Osteoblast (primary cell): ENCODE measurements around the gene LIM2. TPM values are rescaled to one million over a fixed set of nuclear protein-coding genes. Genes with fewer than 3 reads are reported as not detected.

Experiments used
- DNase-seq: peaks from one replicate; pipeline ENCODE4 v3.0.0; 2011; ENCODE audit warnings: low spot score, mixed read lengths; ENCODE audit not compliant: insufficient read length; ENCODE audit errors: missing footprints
- H2AFZ ChIP-seq: 2 replicates; pipeline ENCODE4 v1.6.0; 2011; ENCODE audit warnings: mild to moderate bottlenecking, low read length
- H3K27ac ChIP-seq: 2 replicates; pipeline ENCODE4 v1.5.1; 2011; ENCODE audit warnings: mild to moderate bottlenecking, low read depth, low read length, moderate library complexity
- H3K27me3 ChIP-seq: 2 replicates; pipeline ENCODE4 v1.6.0; 2012; ENCODE audit warnings: mild to moderate bottlenecking, control low read depth, inconsistent platforms, low read length, moderate library complexity; ENCODE audit not compliant: insufficient read depth
- H3K36me3 ChIP-seq: 2 replicates; pipeline ENCODE4 v1.5.1; 2011; ENCODE audit warnings: mild to moderate bottlenecking, low read length, control low read depth, moderate library complexity; ENCODE audit not compliant: insufficient read depth
- H3K4me1 ChIP-seq: 2 replicates; pipeline ENCODE4 v1.5.1; 2011; ENCODE audit warnings: mild to moderate bottlenecking, low read length, control low read depth, moderate library complexity; ENCODE audit not compliant: insufficient read depth
- H3K4me2 ChIP-seq: 2 replicates; pipeline ENCODE4 v1.6.0; 2011; ENCODE audit warnings: mild to moderate bottlenecking, low read length; ENCODE audit not compliant: insufficient read depth
- H3K4me3 ChIP-seq: fragments of 200-600 bp; sonication (generic); 3 replicates; pipeline ENCODE4 v1.5.1; 2012; ENCODE audit warnings: mild to moderate bottlenecking, low read length, inconsistent platforms; ENCODE audit not compliant: insufficient read depth
- H3K79me2 ChIP-seq: 2 replicates; pipeline ENCODE4 v1.6.0; 2012; ENCODE audit warnings: mild to moderate bottlenecking, low read length, control low read depth, inconsistent platforms; ENCODE audit not compliant: insufficient read depth
- H3K9me3 ChIP-seq: 2 replicates; pipeline ENCODE4 v1.5.1; 2011; ENCODE audit warnings: low read depth, low read length, control low read depth
- H4K20me1 ChIP-seq: 2 replicates; pipeline ENCODE4 v1.6.0; 2012; ENCODE audit warnings: mild to moderate bottlenecking, low read length, control low read depth; ENCODE audit not compliant: insufficient read depth
- total RNA-seq: library from RNA; depleted of rRNA; stranded (reverse); fragments of >200 nt; gene quantifications from 2 replicates; pipeline ENCODE4 v1.2.3, GENCODE V29; 2012
- TF ChIP-seq, protein P1 (sequence below): IDR thresholded peaks from 2 replicates; pipeline ENCODE4 v1.5.1; 2011; ENCODE audit warnings: mild to moderate bottlenecking, low read depth, low read length, moderate library complexity; ENCODE audit errors: extremely low read depth

The LIM2 gene
- total RNA-seq, 1 donor, result not detected

DNA sequence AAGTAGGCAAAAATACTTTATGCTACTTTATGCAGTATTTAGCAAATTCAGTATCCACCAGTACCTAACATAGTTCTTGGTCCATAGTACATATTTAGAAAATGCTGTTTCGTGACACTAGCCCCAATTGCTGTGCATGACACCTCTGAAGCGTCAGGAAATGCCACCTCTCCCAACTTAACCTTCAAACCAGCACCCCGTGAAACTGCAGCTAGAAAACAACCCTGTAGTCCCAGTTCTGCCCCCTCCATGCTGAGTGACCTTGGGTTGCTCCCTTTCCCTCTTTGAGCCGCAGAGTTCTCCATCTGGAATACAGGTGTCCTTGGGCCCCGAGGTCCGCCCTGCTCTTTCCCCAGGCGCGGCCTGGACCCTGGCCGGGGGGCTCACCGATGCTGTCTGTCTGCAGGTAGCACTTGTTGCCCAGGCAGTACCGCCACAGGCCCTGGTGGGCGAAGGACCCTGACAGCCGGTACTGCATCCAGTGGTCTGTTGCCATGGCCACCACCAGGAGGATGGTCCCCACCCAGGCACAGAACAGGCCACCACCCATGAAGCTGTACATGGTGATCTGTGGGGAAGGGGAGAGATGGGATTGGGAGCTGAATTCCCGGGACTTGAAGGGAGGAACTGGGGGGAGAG is 773 bp downstream of the LIM2 start:
- H3K27me3 ChIP-seq, result no peaks in the 10 kb centered on the region

DNA sequence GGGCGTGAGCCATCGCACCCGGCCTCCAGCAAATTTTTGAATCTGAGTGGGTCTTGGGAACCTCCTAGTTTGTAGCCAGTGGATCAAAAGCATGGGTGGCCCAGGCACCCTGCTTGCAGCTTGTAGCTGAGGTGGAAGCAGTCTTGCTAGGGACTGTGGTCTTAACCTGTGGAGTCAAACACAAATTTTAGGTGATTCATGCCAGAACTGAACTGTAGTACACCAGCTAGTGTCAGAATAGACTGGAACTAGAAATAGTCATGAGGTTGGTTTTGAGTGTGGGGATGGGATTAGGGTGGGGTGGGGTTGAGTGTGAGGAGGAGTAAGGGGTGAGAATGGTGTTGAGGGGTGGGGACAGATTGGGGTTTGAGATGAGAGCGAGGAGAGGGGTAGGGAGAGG is 5.8 kb downstream of the LIM2 start:
- no peaks in the 10 kb centered on the region for H3K27me3 ChIP-seq
- H3K4me3 ChIP-seq, result no peak overlapping the region
- no peak overlapping the region for H3K4me2 ChIP-seq
- H3K4me1 ChIP-seq, result no peaks in the 10 kb centered on the region
- no peaks in the 10 kb centered on the region for H4K20me1 ChIP-seq
- DNase-seq, result no peak
- H2AFZ ChIP-seq, result no peak overlapping the region
- no peaks in the 10 kb centered on the region for H3K9me3 ChIP-seq
- TF ChIP-seq, protein P1, sequence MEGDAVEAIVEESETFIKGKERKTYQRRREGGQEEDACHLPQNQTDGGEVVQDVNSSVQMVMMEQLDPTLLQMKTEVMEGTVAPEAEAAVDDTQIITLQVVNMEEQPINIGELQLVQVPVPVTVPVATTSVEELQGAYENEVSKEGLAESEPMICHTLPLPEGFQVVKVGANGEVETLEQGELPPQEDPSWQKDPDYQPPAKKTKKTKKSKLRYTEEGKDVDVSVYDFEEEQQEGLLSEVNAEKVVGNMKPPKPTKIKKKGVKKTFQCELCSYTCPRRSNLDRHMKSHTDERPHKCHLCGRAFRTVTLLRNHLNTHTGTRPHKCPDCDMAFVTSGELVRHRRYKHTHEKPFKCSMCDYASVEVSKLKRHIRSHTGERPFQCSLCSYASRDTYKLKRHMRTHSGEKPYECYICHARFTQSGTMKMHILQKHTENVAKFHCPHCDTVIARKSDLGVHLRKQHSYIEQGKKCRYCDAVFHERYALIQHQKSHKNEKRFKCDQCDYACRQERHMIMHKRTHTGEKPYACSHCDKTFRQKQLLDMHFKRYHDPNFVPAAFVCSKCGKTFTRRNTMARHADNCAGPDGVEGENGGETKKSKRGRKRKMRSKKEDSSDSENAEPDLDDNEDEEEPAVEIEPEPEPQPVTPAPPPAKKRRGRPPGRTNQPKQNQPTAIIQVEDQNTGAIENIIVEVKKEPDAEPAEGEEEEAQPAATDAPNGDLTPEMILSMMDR, result no peak
- H3K27ac ChIP-seq, result no peak overlapping the region
- no peaks in the 10 kb centered on the region for H3K79me2 ChIP-seq
- H3K36me3 ChIP-seq, result no peaks in the 10 kb centered on the region

More for the DNA sequence above, 773 bp downstream of the LIM2 start:
- Histone ChIP-seq H3K4me1 (no peaks in the 10 kb centered on the region), H3K9me3 (no peaks in the 10 kb centered on the region), H2AFZ (no peak overlapping the region), H3K4me3 (no peak overlapping the region), H3K4me2 (no peak overlapping the region), H3K27ac (no peak overlapping the region), H4K20me1 (no peaks in the 10 kb centered on the region), H3K79me2 (no peaks in the 10 kb centered on the region), H3K36me3 (no peaks in the 10 kb centered on the region)
- TF ChIP-seq, protein P1, result no peak
- no peak for DNase-seq

DNA sequence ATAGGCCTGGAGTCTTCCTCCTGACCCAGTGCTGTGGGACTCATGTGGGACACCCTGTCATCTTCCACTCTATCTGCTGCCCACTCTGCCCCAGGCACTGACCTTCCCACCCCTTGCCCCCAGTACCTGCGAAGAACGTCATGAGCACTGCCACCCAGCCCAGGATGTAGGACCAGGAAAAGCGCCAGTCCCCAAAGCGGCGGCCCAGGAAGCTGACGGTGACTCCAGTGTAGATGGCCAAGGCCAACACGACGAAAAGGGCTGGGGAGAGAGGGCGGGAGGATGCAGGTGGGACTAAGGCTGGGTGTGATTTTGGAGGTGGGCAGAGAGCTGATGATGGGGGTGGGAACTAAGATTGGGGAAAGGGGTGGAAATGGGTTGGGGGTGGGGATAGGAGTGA is 7.4 kb downstream of the LIM2 start:
- H4K20me1 ChIP-seq, result no peaks in the 10 kb centered on the region
- H3K27me3 ChIP-seq, result no peaks in the 10 kb centered on the region
- no peaks in the 10 kb centered on the region for H3K36me3 ChIP-seq
- H3K9me3 ChIP-seq, result no peaks in the 10 kb centered on the region
- H3K27ac ChIP-seq, result no peak overlapping the region
- no peaks in the 10 kb centered on the region for H3K79me2 ChIP-seq
- H3K4me1 ChIP-seq, result no peaks in the 10 kb centered on the region
- no peak overlapping the region for H3K4me3 ChIP-seq
- DNase-seq, result no peak
- H2AFZ ChIP-seq, result no peak overlapping the region
- H3K4me2 ChIP-seq, result no peak overlapping the region
- TF ChIP-seq, protein P1, result no peak

DNA sequence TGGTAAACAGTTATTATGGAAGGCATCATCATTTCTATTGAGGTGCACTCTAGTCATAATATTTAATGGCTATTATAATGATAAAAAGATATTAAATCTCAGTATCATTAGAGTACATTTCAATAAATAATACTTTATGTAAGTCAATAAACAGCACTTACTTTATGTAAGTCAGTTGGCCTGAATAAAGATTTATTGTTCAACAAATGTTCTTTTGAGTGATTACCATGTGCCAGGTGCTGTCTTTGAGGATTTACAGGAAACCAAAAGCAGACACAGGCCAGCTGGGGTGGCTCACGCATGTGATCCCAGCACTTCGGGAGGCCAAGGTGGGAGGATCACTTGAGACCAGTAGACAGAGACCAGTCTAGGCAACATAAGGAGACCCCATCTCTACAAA is 10.4 kb downstream of the LIM2 start:
- Histone ChIP-seq H3K9me3 (no peaks in the 10 kb centered on the region), H3K4me1 (no peaks in the 10 kb centered on the region), H3K36me3 (no peaks in the 10 kb centered on the region), H2AFZ (no peak overlapping the region), H3K4me3 (no peak overlapping the region), H3K4me2 (no peak overlapping the region), H3K79me2 (no peaks in the 10 kb centered on the region), H3K27me3 (no peaks in the 10 kb centered on the region), H4K20me1 (no peaks in the 10 kb centered on the region), H3K27ac (no peak overlapping the region)
- no peak for DNase-seq
- TF ChIP-seq, protein P1, result no peak
